Caki2 (cell line): ENCODE data around the gene ALKBH7. TPM values are rescaled to one million over a fixed set of nuclear protein-coding genes. Genes with fewer than 3 reads are reported as not detected.
A peak's percentile ranks its signal among the peaks of the same experiment; 100 is the strongest.
"Not testable (repeated sequence)": the region's sequence is repeated elsewhere in the genome, so short reads cannot be mapped to it uniquely, and the experiment has no call there.

ENCODE experiments used
- DNase-seq: peaks from one replicate; pipeline ENCODE4 v3.0.0-alpha.2; 2015; ENCODE audit warnings: low read depth
- in situ Hi-C: cut with HindIII; loops from 2 replicates; pipeline ENCODE4 v1.10.0; 2016; ENCODE audit warnings: low sequenced_read_pairs, low pct_unique_long_range_greater_than_20kb, mixed read lengths
- total RNA-seq: library from RNA; depleted of rRNA; stranded (reverse); fragments of >200 nt; shearing (Covaris generic); gene quantifications from 2 replicates; pipeline ENCODE4 v1.2.3, GENCODE V29; 2014; ENCODE audit warnings: low replicate concordance

ALKBH7 gene
- total RNA-seq, 1 experiment from 2014 or later: 55.3 TPM

DNA sequence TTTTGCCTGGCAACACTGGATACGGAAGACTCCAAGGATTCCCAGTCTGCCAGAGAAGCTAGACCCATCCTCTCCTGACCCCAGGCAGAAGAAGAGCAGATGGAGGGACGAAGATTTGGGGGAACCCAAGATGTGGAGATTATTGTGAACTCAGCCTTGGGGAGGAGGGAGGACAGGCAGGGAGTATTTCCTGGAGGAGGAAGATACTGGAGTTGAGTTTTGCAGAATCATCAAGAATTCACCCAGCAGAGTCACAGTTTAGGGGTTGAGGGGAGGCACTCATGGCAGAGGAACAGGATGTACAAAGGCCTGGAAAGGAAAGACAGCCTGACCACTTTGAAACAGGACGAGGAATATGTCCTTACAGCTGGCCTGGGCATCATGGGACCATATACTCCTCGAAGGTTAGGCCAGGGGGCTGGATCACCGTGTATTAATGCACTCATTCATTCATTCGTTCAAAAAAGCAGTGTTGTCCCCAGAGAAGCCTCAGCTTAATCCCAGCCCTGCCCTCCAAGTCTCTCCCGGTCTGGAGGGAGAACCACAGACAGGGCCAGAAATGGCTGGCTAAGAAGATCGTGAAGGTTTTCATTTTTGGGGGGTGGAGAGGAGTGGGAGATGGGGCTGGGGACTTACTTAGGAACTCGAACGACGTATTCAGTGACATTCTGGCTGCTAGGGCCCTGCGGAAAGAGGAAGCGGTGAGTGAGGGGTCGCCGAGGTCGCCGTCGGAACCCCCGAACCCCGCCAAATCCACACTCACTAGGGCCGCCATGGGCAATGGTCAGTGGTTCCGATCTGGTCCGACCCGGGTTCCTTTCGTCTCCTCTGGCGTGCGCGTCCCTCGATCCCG is 19.9 kb downstream of the ALKBH7 start:
- in situ Hi-C loops: no loop called here
- no peak for DNase-seq

DNA sequence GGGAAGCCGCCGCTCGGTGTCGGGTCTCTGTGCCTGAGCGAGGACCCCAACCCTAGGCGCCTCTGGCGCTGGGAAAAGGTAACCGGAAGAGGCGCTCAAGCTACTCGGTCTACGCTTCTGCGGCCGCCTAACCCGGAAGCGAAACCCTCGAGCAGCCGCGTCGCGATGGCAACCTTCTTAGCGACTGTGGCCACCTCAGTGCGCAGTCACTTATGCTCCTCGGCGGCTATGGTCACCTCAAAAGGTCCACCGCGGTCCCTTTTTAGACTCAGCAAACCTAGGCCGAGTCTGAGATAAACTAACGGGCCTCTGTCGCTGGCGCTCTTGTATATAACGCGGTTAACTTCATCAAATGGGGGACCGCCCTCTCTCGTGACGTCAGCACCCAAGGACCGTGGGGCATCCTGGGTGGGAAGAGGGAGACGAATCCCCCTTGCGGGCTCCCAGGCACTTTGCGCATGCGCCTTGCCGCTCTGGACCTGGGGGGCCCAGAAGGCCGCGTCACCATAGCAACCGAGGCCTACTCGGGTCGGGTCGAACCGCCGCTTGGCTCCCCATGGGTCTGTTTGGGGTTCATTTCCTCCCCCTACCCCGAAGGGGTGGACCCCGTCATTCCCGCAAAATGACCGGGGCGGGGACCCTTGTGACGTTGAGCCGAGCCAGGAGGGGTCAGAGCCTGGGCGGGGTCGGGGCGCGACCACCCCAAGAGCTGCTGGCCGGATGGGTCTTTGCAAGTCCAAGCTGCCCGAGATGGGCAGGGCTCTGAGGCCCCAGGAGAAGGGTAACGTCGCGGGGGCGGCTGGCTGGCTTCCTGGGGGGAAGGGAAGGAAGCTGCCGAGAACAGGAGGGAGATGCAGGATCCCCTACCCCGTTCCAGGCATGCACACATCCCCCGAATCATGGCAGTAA is 20.7 kb downstream of the ALKBH7 start, which contains the start of gene GTF2F1:
Gene GTF2F1 (minus strand): TSS at position 91 of the 909 bp plus-strand sequence. CDS start 169 bp downstream, outside the sequence.
- in situ Hi-C loops: no loop called here

DNA sequence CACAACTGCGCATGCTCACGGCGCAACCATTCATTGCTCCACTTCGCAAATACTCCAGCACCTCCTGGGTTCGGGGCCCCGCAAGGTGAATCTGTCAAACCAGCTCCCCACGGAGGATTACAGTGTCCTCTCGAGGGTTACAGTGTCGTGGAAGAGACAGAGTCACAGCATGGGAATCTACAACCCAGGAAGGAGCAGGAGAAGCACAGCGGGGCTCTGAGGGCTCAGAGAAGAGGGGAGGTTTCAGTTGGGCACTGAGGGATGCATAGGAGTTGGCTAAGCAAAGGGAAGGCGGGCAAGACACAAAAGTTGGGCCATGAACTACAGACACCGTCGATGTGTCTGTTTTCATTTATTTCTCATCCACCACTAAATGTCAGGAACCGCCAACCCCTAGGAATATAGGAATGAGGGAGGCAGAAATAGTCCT is 21.4 kb downstream of the ALKBH7 start:
- in situ Hi-C loops: no loop called here

More for the DNA sequence above, 20.7 kb downstream of the ALKBH7 start, which contains the start of gene GTF2F1:
- DNase-seq: peak; percentile 88

DNA sequence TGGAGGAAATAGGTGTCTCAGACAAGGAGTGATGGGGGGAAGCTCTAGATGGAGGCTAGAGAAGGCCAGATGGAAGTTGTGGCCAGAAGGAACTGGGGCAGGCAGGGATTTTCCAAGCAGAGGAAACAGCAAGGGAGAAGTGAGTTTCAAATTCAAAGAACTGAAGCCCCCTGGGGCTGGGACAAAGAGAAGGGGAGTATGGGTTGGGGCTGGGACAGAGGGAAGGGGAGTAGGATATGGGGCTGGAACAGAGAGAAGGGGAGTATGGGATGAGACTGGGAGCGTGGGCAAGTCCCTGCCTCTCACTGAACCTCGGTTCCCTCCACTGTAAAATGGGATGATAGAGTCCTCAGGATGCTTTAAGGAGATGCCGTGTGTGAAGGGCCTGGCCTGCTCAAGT is 22.2 kb downstream of the ALKBH7 start:
- in situ Hi-C loops: no loop called here
- DNase-seq: no peak

More for the DNA sequence above, 21.4 kb downstream of the ALKBH7 start:
- DNase-seq: no peak

DNA sequence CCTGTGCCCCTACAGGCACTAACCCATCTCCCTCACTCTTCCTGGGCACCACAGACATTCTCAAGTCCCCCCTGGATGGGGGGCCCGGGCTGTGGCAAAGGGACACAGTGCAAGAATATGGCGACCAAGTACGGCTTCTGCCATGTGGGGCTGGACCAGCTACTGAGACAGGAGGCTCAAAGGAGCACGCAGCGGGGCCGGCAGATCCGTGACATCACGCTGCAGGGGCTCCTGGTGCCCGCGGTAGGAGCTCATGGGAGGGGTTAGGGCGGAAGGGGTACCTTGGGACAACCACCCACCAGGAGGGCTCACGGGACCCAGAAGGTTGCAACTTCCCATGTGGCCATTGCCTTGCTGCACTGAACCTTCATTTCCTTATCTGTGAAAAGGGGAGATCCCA is 23.7 kb downstream of the ALKBH7 start:
- in situ Hi-C loops: no loop called here
- no peak for DNase-seq

DNA sequence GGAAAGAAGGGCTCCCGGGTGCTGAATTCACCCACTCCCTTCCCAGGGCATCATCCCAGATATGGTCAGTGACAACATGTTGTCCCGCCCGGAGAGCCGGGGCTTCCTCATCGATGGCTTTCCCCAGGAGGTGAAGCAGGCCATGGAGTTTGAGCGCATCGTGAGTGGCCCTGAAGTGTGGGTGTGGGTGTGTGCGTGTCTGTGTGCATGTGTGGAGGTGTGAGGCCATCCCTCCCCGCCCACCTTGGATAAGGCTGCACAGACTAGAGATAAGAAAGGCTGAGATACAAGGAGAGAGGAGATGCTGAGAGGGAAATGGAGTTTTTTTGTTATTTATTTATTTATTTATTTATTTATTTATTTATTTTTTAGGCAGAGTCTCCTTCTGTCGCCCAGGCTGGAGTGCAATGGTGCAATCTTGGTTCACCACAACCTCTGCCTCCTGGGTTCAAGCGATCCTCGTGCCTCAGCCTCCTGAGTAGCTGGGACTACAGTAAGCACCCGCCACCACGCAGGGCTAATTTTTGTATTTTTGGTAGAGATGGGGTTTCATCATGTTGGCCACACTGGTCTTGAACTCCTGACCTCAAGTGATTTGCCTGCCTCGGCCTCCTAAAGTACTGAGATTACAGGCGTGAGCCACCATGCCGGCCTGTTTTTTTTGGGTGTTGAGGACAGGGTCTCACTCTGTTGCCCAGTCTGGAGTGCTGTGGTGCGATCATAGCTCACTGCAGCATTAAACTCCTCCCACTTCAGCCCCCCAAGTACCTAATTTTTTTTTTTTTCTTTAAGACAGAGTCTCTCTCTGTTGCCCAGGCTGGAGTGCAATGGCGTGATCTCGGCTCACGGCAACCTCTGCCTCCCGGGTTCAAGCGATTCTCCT is 27.7 kb downstream of the ALKBH7 start:
- DNase-seq, in situ Hi-C loops: not testable (repeated sequence)

DNA sequence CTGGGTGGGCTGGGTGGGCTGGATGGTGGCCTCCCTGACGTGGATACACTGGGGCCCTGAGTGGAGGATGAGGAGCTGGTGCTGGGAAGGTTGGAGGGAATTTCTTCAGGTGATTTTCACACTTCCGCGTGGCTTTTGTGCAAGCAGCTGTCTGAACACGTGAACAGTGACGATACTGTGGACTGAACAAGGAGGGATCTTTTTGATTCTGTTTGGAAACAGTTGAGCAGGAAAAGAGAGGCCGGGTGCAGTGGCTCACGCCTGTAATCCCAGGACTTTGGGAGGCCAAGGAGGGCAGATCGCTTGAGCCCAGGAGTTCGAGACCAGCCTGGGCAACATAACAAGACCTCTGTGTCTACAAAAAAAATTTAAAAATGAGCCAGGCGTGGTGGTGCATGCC is 29.5 kb downstream of the ALKBH7 start:
- DNase-seq: no peak
- in situ Hi-C loops: no loop called here

DNA sequence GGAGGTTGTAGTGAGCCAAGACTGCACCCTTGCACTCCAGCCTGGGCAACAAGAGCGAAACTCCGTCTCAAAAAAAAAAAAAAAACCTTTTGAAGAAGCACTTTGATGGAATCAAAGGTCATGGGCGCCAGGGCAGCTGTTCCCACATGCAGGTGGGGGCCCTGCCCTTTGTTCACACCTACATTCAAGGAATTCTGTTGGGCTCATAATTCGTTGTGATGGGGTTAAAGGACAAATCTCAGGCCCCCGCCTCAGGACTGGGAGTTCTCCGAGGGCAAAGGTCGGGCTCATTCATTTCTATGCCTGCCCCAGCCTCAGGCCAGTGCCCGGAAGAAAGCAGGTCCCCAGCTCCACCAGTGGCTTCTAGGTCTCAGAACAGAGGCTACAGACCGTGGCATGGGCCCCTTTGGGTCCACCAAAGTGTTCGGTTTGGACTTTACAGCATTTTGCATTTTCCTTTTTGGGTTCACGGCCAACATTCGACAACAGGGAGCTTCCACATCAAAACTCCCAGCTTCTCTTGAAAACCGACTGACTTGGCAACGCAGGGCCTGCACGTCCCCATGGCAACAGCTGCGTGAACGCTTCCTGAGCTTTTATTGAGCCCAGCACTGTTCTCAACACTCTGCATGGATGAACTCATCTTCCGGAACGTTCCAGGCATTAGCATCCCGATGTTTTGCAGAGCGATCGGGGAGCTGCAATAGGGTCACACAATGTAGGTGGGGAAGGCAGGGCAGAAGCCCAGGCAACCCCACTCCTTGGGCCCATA is 30.4 kb downstream of the ALKBH7 start:
- no peak for DNase-seq
- in situ Hi-C loops: no loop called here

DNA sequence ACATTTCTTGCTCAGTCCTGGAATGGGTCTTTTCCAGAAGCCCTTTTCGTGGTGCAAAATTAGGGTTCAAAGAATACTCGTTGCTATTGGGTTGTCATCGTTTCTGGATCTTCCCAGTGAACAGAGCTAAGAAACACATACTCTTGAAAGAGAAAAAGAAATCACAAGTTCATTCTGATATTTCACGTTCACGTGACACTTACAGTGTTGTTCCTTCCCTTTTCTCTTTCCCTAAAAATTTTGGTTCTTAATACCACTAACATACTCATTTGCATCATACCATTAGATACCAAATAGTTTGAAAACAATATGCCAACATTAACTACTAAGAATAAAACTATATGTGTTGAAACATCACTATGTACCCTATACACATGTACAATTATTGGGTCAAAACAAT is 33.8 kb downstream of the ALKBH7 start:
- DNase-seq: no peak
- in situ Hi-C loops: no loop called here

DNA sequence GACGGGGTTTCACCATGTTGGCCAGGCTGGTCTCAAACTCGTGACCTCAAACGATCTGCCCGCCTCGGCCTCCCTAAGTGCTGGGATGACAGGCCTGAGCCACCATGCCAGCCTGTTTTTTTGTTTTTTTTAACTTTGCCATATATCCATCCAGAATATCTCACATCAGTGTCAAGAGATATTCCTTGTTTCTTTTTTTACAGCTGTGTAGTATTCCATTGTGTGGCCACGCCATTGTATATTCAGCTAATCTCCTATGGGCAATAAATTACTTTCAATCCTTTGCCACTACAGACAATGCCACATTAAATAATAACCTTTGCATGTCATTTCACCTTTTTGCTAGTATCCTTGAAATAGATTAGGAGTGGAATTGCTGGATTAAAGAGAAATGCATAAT is 36.8 kb downstream of the ALKBH7 start:
- in situ Hi-C loops: no loop called here
- DNase-seq: no peak

DNA sequence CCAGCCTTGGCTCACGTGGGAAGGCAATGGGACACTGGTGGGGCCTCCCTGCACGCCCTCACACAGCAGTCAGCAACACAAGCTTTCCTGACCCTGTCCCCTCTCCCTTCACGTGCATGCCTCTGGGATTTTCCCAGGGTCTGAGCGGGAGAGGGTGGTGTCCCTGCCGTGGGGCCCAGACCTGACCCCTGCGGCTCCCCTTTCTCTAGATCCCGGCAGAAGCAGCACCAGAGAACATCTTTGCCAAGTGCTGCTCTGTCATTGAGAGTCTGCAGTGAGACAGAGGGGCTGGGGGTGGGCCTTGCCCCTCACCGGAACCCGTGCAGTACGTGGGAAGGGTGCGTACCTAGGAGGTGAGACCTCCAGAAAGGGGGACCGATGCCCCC is 39.5 kb downstream of the ALKBH7 start:
- no peak for DNase-seq
- in situ Hi-C loops: no loop called here

DNA sequence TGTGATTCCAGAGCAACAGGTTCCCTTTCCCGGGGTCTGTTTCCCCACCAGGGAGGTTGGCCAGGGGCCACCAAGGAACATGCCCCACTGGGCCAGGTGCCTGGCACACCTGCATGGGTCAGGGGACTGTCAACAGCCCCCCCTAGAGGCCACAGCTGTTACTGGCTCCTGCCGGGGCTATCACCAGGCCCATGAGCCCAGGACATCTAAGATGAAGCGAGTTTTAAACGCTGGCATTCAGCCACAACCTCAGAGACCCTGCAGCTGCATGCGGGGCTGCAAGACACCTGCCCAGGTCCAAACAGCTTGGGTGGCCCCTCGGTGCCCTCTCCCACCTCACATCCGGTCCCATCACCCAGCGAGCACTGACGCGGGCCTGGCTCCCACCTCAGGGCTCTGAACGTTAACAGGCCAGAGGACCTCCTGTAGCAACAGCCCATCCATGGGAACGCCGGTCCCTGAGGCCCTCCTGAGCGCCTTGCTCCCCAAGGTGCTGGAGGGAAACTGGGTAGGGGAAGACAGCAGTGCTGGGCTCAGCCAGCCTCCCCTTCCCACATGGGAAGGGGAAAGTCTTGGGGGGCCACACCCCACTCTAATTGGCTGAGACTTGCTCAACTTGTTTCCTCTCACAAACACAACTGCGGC is 40.0 kb downstream of the ALKBH7 start:
- DNase-seq: no peak
- in situ Hi-C loops: no loop called here

DNA sequence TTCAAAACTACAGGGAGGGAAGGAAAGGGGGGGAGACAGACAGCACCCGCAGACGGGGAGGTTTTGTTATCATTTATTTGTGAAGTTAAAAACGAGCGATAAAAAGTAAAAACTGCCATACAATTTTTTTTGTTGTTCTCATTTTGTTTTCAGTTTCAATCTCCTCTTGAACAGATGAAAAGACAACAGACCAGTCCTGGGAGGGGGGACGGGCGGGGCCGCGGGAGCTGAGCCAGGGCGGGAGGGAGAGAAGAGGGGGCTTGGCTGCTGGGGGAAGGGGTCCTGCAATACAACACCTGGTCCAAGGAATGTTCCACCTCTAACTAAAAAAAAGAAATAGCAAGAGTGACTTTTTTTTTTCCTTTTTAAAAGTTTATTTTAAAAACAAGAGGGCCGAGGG is 40.7 kb downstream of the ALKBH7 start:
- DNase-seq: no peak
- in situ Hi-C loops: no loop called here

DNA sequence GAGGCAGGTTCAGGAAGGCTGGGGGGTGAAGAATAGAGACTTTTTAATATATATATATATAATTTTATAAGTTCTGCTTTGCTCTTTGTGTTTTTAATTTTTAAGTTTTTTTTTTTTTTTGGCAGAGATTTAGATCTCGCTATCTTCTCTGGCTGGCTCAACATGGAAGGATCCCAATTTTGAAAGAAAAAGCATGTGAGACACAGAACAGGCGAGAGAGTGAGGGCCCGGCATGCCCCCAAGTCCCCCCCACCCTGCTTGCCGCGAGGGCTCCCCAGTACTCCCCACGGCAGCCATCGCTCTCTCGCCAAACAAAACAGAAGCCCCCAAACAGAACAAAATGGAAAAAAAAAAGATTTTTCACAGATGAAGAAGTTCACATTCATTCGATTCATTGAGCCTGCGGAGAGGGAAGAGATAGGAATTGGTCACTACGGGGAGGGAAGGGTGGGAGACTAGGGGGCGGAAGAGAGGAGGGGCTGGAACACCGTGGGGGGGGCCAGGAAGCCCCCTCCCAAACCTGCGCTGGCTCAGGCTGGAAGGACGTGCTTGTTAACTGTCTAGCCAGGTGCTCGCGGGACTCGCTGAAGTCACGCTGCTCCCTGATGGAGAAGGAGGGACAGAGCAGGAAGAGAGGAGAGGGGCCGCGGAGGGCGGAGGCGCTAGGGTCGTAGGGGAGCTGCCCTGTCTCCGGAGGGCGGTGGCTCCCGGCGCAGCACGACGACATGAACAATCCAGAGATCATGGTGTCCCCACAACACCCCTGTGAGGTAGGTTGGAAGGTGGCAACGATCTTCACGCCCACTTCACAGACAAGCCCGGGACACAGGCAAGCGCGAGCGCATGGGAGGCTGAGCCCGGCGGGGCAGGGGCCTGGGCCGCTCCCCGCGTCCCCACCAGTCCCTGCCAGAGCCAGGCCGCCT is 41.4 kb downstream of the ALKBH7 start:
- in situ Hi-C loops: no loop called here
- DNase-seq: no peak

DNA sequence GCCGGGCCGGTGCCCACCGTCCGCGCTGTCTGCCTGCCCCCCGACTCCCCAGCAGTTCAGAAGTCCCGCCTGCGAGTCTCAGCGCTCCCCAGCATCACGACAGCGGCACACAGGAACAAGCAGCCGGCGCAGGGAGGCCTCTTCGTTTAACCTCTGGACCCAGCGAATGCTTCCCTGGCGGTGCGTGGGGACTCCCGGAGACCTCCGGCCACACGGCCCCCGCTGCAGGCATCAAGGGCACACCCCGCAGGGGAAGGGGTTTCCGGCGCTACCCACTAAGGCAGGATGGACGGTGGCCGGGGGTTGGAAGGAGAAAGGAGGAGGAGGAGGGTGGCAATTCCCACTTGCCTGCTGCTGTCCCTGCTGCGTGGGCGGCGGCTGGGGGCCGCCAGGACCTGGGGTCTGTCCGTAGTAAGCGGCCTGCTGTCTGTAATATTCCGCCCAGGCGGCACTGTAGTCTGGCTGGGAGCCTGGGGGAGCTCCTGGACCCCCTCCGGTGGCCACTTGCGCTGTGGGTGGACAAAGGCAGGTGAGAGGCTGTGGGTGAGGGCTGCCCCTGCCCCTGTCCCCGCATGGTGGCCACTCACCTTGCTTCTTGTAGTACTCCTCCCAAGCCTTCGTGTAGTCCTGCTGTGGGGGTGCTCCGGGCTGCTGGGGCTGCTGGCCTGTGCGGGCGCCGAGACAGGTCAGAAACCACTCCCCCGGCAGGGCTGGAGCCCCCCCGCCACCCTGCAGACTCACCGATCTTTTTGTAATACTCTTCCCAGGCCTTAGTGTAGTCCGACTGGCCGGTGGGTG is 42.4 kb downstream of the ALKBH7 start:
- in situ Hi-C loops: no loop called here
- DNase-seq: no peak
